ENCODE data around the gene C6orf62.
A peak's percentile ranks its signal among the peaks of the same experiment; 100 is the strongest.
"Not testable (repeated sequence)": the region's sequence is repeated elsewhere in the genome, so short reads cannot be mapped to it uniquely, and the experiment has no call there.

The C6orf62 gene

GRCh38 chr6:24721461-24722215 lies 2.7 kb upstream of the C6orf62 start:
- Histone ChIP-seq H2AFZ (ENCODE audit: low read depth) (peak overlapping the region; percentile 53), H3K27me3 (ENCODE audit: insufficient read depth, low read depth) (no peaks in the 10 kb centered on the region), H3K79me2 (ENCODE audit: insufficient read depth, low read depth) (peaks cover 39% of the 10 kb centered on the region), H3K4me1 (ENCODE audit: low read depth, poor library complexity, severe bottlenecking) (peaks cover 30% of the 10 kb centered on the region), H3K4me3 (IDR thresholded peaks at IDR 0.05; ENCODE audit: insufficient read depth, low read depth, low read length) (no peak overlapping the region), H3K9ac (peak overlapping the region; percentile 98), H3K27ac (peak overlapping the region; percentile 98), H3K4me2 (peak overlapping the region; percentile 50), H3K36me3 (ENCODE audit: insufficient read depth) (0 out of 2 replicates have a peak, but pooled peaks cover 7% of the 10 kb centered on the region), H4K20me1 (ENCODE audit: insufficient read depth) (peaks cover 21% of the 10 kb centered on the region)
- TF ChIP-seq CTCF (conservative IDR thresholded peaks at IDR 0.05; ENCODE audit: low read depth, low read length): no peak

GRCh38 chr6:24720604-24721460 lies 1.9 kb upstream of the C6orf62 start:
- H3K27me3 ChIP-seq (ENCODE audit: insufficient read depth, low read depth): no peaks in the 10 kb centered on the region
- TF ChIP-seq CTCF (conservative IDR thresholded peaks at IDR 0.05; ENCODE audit: low read depth, low read length): no peak
- H3K4me1 ChIP-seq (ENCODE audit: low read depth, poor library complexity, severe bottlenecking): peaks cover 33% of the 10 kb centered on the region
- peak overlapping the region; percentile 50; the same call in 1 of the 2 replicates for H3K4me2 ChIP-seq
- H3K36me3 ChIP-seq (ENCODE audit: insufficient read depth): 0 out of 2 replicates have a peak, but pooled peaks cover 9% of the 10 kb centered on the region
- H3K79me2 ChIP-seq (ENCODE audit: insufficient read depth, low read depth): peaks cover 47% of the 10 kb centered on the region
- no peak overlapping the region for H3K4me3 ChIP-seq (IDR thresholded peaks at IDR 0.05; ENCODE audit: insufficient read depth, low read depth, low read length)
- peak overlapping the region; percentile 55 for H2AFZ ChIP-seq (ENCODE audit: low read depth)
- peak overlapping the region; percentile 98 for H3K27ac ChIP-seq
- peak overlapping the region; percentile 98 for H3K9ac ChIP-seq
- H4K20me1 ChIP-seq (ENCODE audit: insufficient read depth): peaks cover 21% of the 10 kb centered on the region

- Histone ChIP-seq H3K27me3 (ENCODE audit: insufficient read depth, low read depth) (no peaks in the 10 kb centered on the region), H3K4me2 (no peak overlapping the region; the same call in 1 of the 2 replicates), H4K20me1 (ENCODE audit: insufficient read depth) (peaks cover 21% of the 10 kb centered on the region), H3K36me3 (ENCODE audit: insufficient read depth) (peaks cover 12% of the 10 kb centered on the region; the same call in 1 of the 2 replicates), H3K4me1 (ENCODE audit: low read depth, poor library complexity, severe bottlenecking) (peaks cover 33% of the 10 kb centered on the region), H3K27ac (peak overlapping the region; percentile 98), H3K9ac (peak overlapping the region; percentile 98), H2AFZ (ENCODE audit: low read depth) (peak overlapping the region; percentile 55; the same call in 1 of the 2 replicates), H3K4me3 (IDR thresholded peaks at IDR 0.05; ENCODE audit: insufficient read depth, low read depth, low read length) (no peak overlapping the region), H3K79me2 (ENCODE audit: insufficient read depth, low read depth) (peaks cover 54% of the 10 kb centered on the region)
- no peak for TF ChIP-seq CTCF (conservative IDR thresholded peaks at IDR 0.05; ENCODE audit: low read depth, low read length)
Measured at GRCh38 chr6:24720131-24720603, 1.2 kb upstream of the C6orf62 start.

GRCh38 chr6:24718449-24719124 lies 367 bp downstream of the C6orf62 start:
- Histone ChIP-seq H3K9ac (peak overlapping the region; percentile 98; the same call in 1 of the 2 replicates), H3K4me1 (ENCODE audit: low read depth, poor library complexity, severe bottlenecking) (peaks cover 33% of the 10 kb centered on the region), H2AFZ (ENCODE audit: low read depth) (no peak overlapping the region), H3K27me3 (ENCODE audit: insufficient read depth, low read depth) (no peaks in the 10 kb centered on the region), H3K27ac (peak overlapping the region; percentile 98; the same call in 1 of the 2 replicates), H3K79me2 (ENCODE audit: insufficient read depth, low read depth) (peaks cover 68% of the 10 kb centered on the region), H3K4me3 (IDR thresholded peaks at IDR 0.05; ENCODE audit: insufficient read depth, low read depth, low read length) (no peak overlapping the region), H3K4me2 (peak overlapping the region; percentile 81), H4K20me1 (ENCODE audit: insufficient read depth) (peaks cover 21% of the 10 kb centered on the region), H3K36me3 (ENCODE audit: insufficient read depth) (peaks cover 26% of the 10 kb centered on the region)
- no peak for TF ChIP-seq CTCF (conservative IDR thresholded peaks at IDR 0.05; ENCODE audit: low read depth, low read length)

DNA sequence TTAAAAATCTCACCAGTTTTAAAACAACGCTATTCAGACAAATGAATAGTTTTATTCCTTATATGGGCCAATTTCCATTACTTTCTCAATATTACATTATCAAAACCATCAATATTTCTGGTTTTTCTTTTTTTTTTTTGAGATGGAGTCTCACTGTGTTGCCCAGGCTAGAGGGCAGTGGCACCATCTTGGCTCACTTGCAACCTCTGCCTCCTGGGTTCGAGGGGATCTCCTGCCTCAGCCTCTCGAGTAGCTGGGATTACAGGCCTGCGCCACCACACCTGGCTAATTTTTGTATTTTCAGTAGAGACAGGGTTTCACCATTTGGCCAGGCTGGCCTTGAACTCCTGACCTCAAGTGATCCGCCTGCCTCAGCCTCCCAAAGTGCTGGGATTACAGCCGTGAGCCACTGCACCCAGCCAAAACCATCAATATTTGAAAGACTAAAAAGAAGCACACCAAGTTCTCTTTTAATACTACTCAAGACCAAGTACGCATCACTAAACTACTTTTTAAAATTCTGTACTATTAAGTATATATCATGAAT lies 2.3 kb downstream of the C6orf62 start:
- peaks cover 24% of the 10 kb centered on the region for H4K20me1 ChIP-seq (ENCODE audit: insufficient read depth)

More for the DNA sequence above, 2.3 kb downstream of the C6orf62 start:
- H3K79me2 ChIP-seq (ENCODE audit: insufficient read depth, low read depth): peaks cover 87% of the 10 kb centered on the region
- not testable (repeated sequence) for H3K4me3 ChIP-seq (IDR thresholded peaks at IDR 0.05; ENCODE audit: insufficient read depth, low read depth, low read length); H2AFZ ChIP-seq (ENCODE audit: low read depth); H3K27ac ChIP-seq; H3K9ac ChIP-seq; H3K27me3 ChIP-seq (ENCODE audit: insufficient read depth, low read depth)
- H3K4me2 ChIP-seq: peak overlapping the region; percentile 81; the same call in 1 of the 2 replicates
- peaks cover 36% of the 10 kb centered on the region for H3K36me3 ChIP-seq (ENCODE audit: insufficient read depth)
- peaks cover 27% of the 10 kb centered on the region for H3K4me1 ChIP-seq (ENCODE audit: low read depth, poor library complexity, severe bottlenecking)
